ENCODE measurements around the gene CASK.
"Not testable (repeated sequence)": the region's sequence is repeated elsewhere in the genome, so short reads cannot be mapped to it uniquely, and the experiment has no call there.

Gene CASK

DNA sequence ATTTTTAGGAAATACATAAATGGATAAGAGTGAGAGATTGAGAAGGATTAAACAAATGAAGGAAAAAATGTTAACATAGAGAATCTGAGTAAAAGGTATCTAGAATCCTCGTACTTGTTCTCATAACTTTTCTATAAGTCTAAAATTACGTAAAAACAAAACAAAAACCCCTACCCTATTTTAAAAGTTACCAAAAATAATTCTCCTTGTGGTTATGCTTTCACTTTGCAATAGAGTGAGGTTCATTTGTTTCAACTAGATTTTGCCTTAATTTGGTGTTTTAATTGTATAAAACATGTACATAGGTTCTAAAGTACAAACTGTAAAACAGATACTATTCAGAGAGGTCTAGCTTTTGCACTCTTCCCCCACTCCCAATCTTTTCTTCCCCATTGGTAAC lies 238.4 kb downstream of the CASK start:
- DNase-seq, result no peak

DNA sequence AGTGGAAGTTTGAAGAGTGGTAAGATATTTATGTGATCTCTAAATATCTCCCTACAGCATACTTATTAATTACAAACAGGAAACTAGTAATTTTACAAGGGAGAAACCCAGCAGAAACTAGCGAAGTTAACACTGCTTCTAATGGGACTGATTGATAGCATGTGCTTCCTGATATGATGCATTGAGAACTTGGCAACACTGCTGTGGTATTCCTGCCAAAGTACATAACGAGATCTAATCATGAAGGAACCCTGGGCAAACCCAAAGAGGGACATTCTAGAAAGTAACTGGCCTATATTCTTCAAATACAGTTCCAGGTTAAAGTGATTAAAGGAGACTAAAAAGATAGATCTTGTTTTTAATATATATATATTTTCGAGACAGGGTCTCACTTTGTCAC lies 239.2 kb downstream of the CASK start:
- DNase-seq, result peak; percentile 6

DNA sequence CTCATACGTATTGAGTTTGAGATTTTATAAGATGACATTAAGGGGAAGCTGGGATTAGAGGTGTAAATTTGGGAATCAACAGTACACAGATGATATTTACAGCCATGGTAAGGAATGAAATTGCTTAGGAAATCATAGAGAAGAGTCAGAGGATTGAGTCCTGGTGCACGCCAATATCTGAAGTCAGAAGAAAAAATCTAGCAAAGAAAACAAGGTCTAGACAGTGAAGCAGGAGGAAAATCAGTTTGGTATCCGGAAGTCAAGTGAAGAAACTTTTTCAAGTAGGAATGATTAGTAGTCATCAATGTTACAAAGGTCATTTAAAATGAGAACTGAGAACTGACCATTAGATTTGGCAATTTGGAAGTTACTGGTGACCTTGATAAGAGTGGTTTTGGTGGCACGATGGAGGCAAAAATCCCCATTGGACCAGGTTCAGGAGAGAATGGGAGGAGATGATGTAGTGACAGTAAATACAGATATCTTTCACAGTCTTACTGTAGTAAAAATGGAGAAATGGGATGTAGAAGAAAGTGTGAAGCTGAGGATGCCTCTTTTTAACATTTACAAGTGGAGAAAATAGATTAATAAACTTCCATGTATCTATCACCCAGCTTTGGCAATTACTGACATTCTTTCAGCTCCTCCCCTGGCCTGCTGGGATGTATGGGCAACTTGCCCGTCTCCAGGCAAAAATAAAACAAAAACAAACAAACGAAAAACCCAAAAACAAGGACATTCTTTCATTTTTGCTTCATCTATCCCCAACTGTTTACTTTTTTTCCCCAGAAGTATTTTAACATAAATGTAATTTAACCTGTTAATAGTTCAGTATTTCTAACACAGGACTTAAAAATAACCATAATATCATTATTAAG lies 245.9 kb downstream of the CASK start:
- DNase-seq, result no peak

DNA sequence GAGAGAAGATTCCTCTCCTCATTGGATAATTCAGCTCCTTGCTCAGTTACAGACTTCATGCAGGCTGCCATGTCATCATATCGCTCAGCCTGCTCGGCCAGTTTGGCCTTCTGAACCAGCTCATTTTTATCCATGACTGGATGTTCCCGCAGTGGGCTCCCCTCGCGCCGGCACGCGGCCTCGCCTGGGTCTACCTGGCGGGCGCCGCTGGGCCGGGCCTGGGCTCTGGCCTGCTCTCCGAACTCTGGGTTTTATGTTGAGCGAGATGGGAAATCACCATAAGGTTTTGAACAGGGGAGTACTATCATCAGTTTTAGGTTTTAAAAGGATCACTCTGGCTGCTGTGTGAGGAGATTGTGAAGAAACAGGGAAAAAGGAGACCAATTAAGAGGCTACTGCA lies 247.0 kb downstream of the CASK start:
- DNase-seq, result not testable (repeated sequence)

DNA sequence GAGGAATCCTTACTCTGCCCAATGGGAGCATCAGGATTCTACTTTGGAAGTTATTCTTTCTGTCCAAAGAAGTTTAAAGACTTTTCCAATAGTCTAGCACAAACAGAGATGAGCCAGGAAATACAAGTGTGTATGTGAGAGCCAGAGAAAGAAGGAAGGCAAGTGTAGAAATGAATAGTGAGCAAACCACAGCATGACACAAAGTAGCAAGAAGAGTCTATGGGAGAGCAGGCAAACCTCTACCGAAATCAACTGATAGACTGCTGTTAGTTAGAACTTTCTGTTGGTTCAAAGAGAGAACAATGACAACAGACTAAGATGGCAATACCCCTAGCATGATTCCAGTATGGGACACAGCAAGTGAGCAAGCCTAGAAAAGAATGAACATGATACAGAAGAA lies 250.7 kb downstream of the CASK start:
- no peak for DNase-seq

DNA sequence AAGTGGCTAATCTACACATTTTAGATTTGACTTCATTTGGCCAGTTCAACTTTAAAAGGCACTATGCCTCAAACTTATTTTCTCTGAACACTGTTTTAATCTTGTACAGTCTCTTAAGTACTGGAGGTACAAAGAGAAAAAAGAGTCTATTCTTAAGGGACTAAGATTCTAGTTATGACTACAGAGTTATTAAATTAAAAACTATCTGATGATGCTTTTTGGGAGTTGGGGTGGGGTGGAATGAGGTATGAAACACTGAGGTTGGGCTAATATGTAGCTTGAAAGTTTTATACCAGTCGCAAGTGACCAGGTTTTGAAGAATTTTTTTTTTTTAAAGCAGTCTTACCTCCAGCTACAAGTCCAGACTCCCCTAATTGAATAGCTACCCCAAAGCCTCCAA lies 252.3 kb downstream of the CASK start:
- no peak for DNase-seq

DNA sequence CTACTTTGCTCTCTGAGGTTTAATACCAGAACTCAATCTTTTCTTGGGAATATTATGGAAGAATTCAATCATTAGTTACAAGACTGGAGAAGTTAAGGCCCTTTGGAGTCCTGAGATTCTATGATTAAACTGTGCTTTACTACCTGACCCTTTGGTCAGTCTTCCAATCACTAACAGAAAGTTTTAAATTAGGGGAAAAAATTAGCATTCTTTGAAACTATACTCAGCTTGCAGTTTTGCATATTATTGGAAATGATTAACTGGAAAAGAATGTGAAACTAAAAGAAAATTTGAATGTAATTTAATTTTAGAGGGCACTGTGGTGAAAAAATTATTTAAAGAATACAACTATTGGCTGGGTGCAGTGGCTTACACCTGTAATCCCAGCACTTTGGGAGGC lies 253.2 kb downstream of the CASK start:
- DNase-seq, result no peak

DNA sequence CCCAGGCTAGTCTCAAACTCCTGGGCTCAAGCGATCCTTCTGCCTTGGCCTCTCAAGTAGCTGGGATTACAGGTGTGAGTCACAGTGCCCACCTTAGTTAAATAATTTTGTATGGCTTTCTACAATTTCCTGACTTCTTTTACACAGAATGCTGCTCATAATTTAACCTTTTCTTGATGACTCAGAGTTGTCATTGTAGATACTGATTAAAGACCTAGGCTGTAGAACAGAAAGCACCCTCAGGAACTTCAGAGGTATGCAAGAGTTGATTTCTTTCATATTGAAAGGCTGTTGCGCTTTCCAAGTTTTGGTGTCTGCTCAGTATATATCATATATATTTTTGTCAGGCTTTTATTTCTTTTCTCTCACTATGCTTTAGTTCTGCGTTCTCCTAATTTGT lies 255.7 kb downstream of the CASK start:
- no peak for DNase-seq

DNA sequence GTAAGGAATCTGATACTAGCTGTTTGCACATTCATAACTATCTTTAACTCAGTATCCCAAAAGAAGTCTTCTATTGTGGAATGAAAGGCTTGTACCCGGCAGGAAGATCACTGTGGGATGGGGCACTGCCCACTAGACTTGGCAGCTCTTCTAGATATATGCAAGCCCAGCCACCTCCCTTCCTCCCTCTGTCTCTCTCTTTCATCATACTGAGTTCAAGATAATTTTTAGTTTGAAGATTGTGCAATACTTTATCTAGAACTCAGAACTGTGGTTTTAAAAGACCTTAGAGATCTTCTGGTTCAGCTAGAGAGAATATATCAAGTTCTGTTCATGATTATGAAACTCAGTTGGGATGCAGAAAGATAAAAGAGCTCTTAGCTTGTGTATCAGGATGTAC lies 257.1 kb downstream of the CASK start:
- DNase-seq, result no peak

DNA sequence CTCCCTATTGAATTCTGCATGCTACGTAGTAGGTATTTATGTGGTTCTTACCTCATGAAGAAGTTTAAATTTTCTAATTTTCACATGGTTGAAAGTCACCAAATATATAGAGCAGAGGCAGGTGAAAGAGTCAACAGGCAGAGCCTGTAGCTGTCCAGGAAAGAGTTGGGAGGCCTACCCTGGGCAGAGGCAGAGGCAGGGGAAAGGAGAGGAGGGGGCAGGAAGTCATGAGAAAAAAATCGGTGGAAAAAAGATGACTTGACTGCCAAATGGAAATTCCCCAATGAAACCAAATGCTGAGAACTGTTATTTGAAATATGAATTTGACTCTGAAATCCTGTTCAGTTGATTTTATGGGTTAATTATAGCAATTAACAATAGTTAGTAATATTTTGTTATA lies 257.7 kb downstream of the CASK start:
- no peak for DNase-seq

DNA sequence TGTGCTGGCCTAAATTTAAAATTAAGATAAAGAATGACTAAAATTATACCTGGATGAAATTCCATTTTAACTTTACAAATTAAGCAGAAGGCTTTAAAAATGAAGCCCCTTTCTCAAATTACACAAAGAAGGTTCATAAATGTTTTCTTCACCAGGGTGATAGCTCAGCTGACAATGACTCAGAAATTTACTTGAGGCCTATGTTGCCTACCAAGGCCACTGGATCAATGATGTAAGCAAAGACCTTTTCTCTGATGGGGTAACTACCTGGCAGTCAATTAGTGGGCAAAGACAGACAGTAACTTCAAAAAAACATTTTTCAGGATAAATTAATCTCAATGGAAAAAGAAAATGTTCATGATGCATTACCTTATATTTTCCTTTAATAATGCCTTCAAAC lies 258.4 kb downstream of the CASK start:
- DNase-seq, result no peak

DNA sequence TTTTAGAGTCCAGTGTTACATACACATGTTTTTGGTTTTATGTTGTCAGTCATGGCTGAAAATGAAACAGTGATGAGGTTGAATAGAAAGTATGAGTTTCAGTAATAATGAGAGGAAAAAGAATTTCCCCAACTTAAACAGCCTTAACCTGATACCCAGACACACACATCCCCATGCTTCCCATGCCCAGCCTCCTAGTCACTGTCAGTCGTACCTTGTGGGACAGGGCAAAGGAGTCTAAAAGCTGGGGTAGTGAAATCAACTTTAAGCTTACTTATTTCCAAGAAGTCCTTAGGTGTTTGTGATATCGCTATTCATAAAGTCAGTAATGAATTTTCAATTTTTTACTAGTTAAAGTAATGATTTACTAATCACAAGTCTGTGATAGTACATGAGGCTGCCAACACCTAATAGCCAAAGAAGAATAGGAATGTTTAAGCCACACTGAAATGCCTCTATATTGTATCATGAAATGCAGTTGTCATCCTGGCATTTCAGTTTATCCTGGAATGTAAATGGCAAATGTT lies 258.9 kb downstream of the CASK start:
- DNase-seq, result no peak

DNA sequence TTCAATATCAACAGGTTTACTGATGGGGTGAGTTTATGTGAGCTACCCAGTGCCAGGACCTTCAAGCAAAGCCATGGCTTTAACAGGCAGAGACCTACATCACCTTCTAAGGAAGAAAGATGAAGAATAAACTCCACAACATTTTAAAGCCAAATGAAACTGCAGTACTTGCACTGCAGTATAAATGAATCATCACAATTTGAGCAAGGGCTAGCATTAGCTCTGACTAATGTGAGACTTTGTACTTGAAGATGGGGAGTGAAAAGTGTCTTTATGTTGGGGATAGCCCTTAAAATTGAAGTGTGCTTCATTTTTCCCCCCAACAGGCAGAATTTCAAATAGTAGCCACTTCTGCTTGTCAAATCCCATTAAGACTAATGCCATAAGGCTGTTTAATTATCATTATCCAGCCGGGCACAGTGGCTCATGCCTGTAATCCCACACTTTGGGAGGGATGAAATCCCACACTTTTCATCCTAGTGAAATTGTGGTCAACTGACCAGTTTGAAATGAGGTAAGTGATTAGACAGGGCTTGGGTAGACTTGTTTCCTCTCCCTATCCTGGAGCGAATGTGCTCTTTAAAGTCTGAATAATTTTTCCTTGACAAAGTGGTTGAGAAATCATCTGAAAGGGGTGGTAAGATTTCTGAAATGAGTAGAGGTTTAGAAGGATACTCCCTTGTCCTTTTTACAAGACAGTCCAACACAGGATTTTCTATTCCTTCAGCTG lies 261.8 kb downstream of the CASK start:
- DNase-seq, result no peak

DNA sequence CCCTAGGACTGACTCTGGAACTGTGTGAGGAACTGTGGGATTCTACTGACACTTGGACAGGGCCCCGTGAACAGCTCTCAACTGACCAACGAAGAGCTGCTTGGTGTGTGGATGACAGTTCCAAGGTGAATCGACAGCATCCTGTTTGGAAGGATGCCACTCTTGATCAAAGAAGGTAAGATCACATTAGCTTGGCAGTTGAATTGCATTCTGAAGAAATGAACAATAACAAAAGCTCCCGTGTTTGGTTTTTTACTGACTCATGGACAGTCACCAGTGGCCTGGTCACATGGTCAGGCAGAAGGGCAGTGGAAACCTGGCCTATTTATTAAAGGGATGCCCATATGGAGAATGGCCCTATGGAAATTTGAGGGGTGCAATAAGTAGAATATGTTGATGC lies 267.7 kb downstream of the CASK start:
- no peak for DNase-seq

DNA sequence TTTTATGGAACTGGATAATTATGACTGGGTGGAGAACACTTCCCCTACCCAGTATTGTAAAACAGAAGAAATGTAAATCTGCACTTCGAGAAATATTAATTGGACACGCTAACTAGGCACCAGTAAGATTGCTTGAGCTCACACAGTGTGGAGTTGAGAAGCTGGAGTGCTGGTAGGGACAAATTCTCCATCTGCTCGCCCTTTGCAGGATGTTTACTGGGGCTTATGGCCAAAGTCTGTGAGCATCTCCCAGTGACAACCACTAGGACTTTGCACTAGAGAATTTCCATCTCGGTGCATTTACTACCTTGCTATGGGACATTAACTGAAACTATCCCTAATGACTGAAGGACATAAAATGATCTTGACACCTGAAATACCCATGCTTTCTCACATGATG lies 268.3 kb downstream of the CASK start:
- DNase-seq, result no peak

DNA sequence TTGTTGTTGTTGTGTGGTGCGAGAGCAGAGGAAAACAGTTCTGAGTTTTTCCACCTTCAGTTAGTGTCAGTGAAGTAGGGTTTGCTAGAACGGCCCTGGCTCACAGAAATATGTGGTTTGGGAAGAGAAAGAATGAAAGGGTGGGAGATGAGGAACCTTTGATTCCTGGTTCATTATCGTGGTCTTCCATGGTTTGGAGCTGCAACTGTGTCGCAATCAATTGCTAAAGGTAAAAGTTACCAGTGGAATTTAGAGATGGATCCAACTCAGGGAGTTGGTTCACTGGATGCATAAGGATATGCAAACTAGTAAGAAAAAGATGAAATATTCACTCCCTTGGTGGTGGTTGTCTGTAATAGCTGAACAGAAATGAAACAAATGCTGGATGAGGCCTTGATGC lies 270.2 kb downstream of the CASK start:
- no peak for DNase-seq

DNA sequence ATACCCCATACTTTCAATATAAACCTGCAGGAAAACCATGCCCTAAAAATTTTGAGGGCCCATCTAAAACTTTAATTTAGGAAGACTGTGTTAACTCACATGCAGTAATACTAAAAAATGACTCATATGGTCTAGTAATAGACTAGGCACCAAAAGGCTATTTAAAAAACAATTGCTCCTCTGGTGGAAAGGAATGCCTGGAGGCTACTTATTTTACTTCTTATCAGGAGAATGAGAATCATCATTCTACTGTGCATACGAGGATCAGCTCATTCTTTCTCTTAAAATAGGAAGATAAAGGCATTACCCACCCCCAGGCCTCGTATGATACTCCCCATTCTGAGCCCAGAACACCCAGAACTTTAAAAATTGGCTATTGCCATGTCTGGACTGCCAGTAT lies 277.2 kb downstream of the CASK start:
- DNase-seq, result not testable (repeated sequence)

DNA sequence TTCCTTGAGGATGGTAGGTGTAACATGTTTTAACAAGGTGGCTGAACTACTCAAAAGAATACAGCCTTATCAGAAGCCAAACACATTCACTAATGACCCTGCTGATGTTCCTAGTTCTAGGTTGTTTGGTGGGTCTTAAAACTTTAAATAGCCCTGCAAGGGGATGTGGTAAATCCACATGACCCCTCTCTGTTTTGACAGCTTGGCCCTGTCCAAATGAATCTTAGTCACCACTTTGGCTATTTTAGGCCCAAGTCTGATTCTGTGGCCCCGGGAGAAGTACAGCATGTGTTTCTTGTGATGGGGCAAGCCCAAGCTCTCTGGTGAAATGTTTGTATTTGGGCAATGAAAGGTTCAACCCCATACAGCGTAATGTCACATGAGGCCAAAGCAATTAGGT lies 289.1 kb downstream of the CASK start:
- no peak for DNase-seq

DNA sequence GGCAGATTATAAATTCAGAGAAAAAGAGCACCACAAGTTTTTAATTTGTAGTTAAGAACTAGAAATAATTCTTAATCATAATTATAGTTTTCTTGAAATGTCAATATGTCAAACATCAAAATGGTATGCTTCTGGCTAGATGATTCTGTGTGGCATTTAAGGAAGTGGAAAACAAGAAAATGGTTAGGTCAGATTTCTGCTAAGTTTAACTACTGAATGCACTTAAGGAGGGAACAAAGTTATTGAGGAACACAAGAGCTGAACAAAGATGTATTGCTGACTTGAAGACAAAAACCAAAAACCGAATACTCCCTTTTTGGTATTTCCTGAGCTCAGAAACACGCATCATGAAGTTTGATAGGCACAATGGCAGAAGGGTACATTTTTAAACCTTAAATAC lies 293.3 kb downstream of the CASK start:
- no peak for DNase-seq

DNA sequence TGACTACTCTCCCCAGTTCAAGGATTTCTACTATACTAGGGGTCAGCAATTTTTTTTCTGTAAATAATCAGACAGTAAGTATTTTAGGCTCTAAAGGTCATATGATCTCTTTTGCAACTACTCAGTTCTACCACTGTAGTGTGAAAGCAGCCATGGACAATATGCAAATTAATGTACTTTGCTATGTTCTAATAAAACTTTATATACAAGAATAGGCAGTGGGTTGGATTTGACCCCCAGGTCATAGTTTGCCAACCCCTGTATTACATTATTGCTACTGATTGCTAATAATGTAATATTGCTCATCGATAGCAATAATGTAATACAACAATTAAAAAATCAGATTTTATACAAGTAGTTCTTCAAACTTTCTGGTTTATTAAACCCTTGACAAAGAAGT lies 293.8 kb downstream of the CASK start:
- no peak for DNase-seq

DNA sequence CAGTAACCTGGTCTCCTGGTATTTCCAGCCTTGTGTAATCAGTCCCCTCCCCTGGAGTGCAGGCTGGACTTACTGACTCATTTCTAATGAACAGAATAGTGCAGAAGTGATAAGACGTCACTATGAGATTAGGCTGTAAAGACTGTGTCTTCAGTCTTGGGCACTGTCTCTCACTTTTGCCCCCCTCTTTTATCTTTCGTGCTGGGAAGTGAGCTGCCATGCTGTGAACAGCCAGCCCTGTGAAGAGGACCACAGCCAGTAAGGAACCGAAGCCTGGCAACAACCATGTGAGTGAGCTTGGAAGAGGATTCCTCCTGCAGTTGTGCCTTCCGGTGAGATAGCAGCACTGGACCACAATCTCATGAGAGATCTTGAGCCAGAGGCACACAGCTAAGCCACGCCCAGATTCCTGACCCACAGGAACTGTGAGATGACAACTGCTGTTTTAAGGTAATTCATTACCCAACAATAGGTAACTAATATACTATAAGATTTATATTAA lies 302.1 kb downstream of the CASK start:
- DNase-seq, result no peak

DNA sequence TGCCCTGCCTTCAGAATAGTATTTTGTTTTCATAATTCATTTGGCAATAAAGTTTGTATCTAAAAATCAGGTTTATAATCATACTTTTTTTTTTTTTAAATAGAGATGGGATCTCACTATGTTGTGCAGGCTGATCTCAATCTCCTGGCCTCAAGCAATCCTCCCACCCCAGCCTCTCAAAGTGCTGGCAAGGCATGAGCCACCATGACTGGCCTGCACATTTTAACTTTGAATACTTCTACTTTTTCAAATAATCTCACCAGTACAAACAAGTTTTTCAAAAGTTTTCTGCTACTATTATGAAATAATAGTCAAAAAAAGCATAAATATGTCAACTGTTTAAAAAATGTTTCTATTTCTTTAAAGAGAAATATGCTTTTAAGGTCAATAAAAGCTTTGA lies 304.1 kb downstream of the CASK start:
- DNase-seq, result no peak

DNA sequence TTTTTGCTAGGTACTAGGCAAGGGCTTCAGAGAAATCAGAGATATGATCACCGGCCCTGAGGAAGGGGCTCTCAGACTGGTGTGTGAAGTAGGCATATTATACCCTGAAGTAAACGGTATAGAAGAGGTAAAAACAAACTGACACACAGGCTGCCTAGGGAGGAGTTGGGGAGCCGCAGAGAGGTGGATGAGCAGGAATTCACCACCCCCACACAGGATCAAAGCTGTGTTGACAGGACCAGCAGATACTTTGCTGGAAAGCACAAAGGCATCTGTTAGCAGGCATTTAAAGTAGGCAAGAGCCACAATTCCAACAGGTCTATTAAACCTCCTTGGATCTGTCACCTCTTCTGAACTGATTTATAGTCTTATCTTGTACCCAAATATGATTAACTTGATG lies 306.4 kb downstream of the CASK start:
- no peak for DNase-seq

DNA sequence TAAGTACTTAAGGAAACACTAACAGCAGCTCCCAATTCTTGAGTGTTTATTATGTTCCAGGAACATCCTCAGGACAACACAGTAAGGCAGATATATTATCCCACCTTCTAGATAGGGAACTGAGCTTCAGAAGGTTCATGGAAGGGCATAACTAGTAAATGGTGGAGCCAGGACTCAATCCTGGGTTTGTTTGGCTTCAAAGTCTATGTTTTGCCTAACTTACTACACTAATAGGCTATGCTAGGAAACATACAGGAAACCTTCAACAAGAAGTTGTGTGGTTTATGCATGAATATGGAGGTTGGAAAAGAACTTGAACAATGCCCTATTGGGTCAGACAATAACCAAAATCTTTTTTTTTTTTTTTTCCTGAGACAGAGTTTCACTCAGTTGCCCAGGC lies 307.1 kb downstream of the CASK start:
- no peak for DNase-seq

All from NCI-H2029 (cell line).